Fibroblast of lung (primary cell): ENCODE data around the gene PRKCI. TPM values are rescaled to one million over a fixed set of nuclear protein-coding genes. Genes with fewer than 3 reads are reported as not detected.
"Not testable (repeated sequence)": the region's sequence is repeated elsewhere in the genome, so short reads cannot be mapped to it uniquely, and the experiment has no call there.

Source experiments
- DNase-seq, 2 donors: peaks; one replicate each; pipeline versions ENCODE4 v3.0.0 to v3.0.0-alpha.2; 2010; ENCODE audit warnings: low read depth in 2 of 2
- H2AFZ ChIP-seq: 2 replicates; pipeline ENCODE4 v1.5.1; 2012; ENCODE audit warnings: low read length, control low read depth, inconsistent platforms
- H3K27ac ChIP-seq: 2 replicates; pipeline ENCODE4 v1.5.1; 2011; ENCODE audit warnings: low read length, control low read depth; ENCODE audit not compliant: insufficient read depth
- H3K27me3 ChIP-seq: 2 replicates; pipeline ENCODE4 v1.5.1; 2011; ENCODE audit warnings: mild to moderate bottlenecking, low read length; ENCODE audit not compliant: control insufficient read depth, insufficient read depth
- H3K36me3 ChIP-seq: 2 replicates; pipeline ENCODE4 v1.5.1; 2011; ENCODE audit warnings: low read length; ENCODE audit not compliant: control insufficient read depth, insufficient read depth
- H3K4me1 ChIP-seq: 2 replicates; pipeline ENCODE4 v1.5.1; 2011; ENCODE audit warnings: low read length; ENCODE audit not compliant: control insufficient read depth, insufficient read depth; ENCODE audit errors: extremely low read depth
- H3K4me2 ChIP-seq: 2 replicates; pipeline ENCODE4 v1.5.1; 2011; ENCODE audit warnings: low read length, control low read depth; ENCODE audit not compliant: insufficient read depth; ENCODE audit errors: extremely low read depth
- H3K4me3 ChIP-seq, 4 experiments: fragments of 200-600 bp in 1 of 4; sonication (generic) in 1 of 4; replicated peaks in 1 of 4; 2 replicates each; pipeline ENCODE4 v1.5.1; 2011 to 2016; ENCODE audit warnings: low read length in 4 of 4, low read depth in 3 of 4, mild to moderate bottlenecking in 3 of 4, control low read depth in 2 of 4, inconsistent platforms in 1 of 4, mixed read lengths in 1 of 4; ENCODE audit not compliant: insufficient read depth in 1 of 4; ENCODE audit errors: control extremely low read depth in 1 of 4
- H3K79me2 ChIP-seq: 2 replicates; pipeline ENCODE4 v1.5.1; 2012; ENCODE audit warnings: mild to moderate bottlenecking, low read length, inconsistent platforms; ENCODE audit not compliant: control insufficient read depth, insufficient read depth
- H3K9ac ChIP-seq: 2 replicates; pipeline ENCODE4 v1.5.1; 2011; ENCODE audit warnings: mild to moderate bottlenecking, low read length, control low read depth; ENCODE audit not compliant: insufficient read depth
- H3K9me3 ChIP-seq: 2 replicates; pipeline ENCODE4 v1.5.1; 2012; ENCODE audit warnings: low read depth, low read length; ENCODE audit not compliant: control insufficient read depth, insufficient read depth
- H4K20me1 ChIP-seq: 2 replicates; pipeline ENCODE4 v1.5.1; 2011; ENCODE audit warnings: low read length; ENCODE audit not compliant: control insufficient read depth, insufficient read depth; ENCODE audit errors: extremely low read depth
- EZH2 ChIP-seq: IDR thresholded peaks from 2 replicates; pipeline ENCODE4 v1.5.1; 2012; ENCODE audit warnings: low read length, control low read depth, mild to moderate bottlenecking; ENCODE audit errors: missing control alignments
- polyA plus RNA-seq, 2 donors: library from polyadenylated mRNA; depleted of rRNA in 1 of 2; stranded (reverse) in 1 of 2; unstranded in 1 of 2; fragments of >200 nt; gene quantifications; 2 replicates each; pipeline ENCODE4 v1.2.1, GENCODE V29; 2011 to 2012; ENCODE audit warnings: missing spikeins in 1 of 2
- total RNA-seq: library from RNA; depleted of rRNA; stranded (reverse); fragments of >200 nt; gene quantifications from 2 replicates; pipeline ENCODE4 v1.2.1, GENCODE V29; 2014
- TF ChIP-seq, protein P1 (sequence below), 2 donors: IDR thresholded peaks in 1 of 2; conservative IDR thresholded peaks in 1 of 2; 1 replicate in 1 of 2; 2 replicates in 1 of 2; pipeline ENCODE4 v1.5.1; 2011 to 2012; ENCODE audit warnings: low read length in 2 of 2, control low read depth in 1 of 2, inconsistent platforms in 1 of 2, low read depth in 1 of 2, mild to moderate bottlenecking in 1 of 2

PRKCI gene
- total and polyA plus RNA-seq, 2 donors (not counting 1 experiment from before 2014, with no cell fraction given): 68.7 to 80.3 TPM

DNA sequence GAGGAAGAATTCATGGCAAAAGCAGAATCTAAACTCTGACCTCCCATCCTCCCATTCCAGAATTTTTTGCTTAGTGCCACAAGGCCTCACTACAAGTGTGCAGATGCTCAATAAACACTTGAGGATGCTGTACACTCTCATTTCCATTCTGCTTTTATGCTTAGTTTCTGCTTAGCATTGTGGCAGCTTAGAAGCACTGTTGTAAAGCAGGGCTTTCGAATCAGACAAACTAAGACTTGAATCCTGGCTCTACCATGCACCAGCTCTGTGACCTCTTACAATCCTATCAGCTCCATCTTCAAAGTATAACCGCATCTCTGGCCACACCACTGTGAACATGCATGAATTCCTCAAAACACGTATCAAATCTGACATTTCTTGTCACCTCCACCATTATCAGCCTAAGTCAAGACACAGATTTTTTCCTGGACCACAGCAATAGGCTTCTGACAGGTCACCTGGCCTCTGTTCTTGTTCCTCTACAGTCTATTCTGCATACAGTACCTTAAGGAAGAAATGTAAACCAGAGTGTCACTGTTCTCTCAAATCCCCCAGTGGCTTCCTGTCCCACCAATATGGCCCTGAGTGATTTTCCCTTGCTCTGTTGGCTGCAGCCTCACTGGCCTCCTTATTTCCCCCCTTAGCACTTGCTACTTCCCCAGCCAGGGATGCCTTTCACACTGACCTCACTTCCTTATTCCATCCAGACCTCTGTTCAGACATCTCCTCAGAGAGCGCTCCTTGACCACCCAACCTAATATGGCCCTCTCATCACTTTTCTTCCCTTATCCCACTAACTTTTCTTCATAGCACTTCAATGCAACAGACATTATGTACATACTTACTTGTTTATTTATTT, 32.6 kb upstream of the PRKCI start:
- Histone ChIP-seq H4K20me1 (no peaks in the 10 kb centered on the region), H3K9ac (no peak overlapping the region), H3K4me3 (no peak overlapping the region), H3K9me3 (no peaks in the 10 kb centered on the region), H3K27me3 (no peaks in the 10 kb centered on the region), H3K27ac (no peak overlapping the region), H3K4me2 (no peak overlapping the region), H3K36me3 (no peaks in the 10 kb centered on the region), H3K79me2 (no peaks in the 10 kb centered on the region), H2AFZ (peak overlapping the region; percentile 82), H3K4me1 (peaks cover 2% of the 10 kb centered on the region)
- TF ChIP-seq, protein P1, sequence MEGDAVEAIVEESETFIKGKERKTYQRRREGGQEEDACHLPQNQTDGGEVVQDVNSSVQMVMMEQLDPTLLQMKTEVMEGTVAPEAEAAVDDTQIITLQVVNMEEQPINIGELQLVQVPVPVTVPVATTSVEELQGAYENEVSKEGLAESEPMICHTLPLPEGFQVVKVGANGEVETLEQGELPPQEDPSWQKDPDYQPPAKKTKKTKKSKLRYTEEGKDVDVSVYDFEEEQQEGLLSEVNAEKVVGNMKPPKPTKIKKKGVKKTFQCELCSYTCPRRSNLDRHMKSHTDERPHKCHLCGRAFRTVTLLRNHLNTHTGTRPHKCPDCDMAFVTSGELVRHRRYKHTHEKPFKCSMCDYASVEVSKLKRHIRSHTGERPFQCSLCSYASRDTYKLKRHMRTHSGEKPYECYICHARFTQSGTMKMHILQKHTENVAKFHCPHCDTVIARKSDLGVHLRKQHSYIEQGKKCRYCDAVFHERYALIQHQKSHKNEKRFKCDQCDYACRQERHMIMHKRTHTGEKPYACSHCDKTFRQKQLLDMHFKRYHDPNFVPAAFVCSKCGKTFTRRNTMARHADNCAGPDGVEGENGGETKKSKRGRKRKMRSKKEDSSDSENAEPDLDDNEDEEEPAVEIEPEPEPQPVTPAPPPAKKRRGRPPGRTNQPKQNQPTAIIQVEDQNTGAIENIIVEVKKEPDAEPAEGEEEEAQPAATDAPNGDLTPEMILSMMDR (conservative IDR thresholded peaks at IDR 0.05 in 1 of 2, IDR thresholded peaks at IDR 0.05 in 1 of 2; ENCODE audit: low read depth in 1 of 2, low read length in 2 of 2): no peak
- TF ChIP-seq EZH2: no peak
- DNase-seq: no peak

- not testable (repeated sequence) for H3K4me1 ChIP-seq, H4K20me1 ChIP-seq, H3K79me2 ChIP-seq, H3K4me3 ChIP-seq, H2AFZ ChIP-seq, H3K27ac ChIP-seq, H3K27me3 ChIP-seq, DNase-seq, H3K36me3 ChIP-seq, H3K9ac ChIP-seq, H3K9me3 ChIP-seq, H3K4me2 ChIP-seq
Observed at GRCh38 chr3:170195759-170196158, 26.5 kb upstream of the PRKCI start.

DNA sequence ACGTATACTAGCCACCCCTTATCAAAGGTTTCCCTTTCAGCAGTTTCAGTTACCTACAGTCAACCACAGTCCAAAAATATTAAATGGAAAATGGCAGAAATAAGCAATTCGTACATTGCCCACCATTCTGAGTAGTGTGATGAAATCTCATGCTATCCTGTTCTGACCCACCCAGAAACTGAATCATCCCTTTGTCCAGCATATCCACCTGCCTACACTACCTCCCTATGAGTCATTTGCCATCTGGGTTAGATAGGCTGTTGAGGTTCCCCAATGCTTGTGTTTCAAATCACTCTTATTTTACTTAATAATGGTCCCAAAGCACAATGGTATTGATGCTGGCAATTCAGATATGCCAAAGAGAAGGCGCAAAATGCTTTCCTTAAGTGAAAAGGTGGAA, 25.4 kb upstream of the PRKCI start:
- TF ChIP-seq, protein P1 (conservative IDR thresholded peaks at IDR 0.05 in 1 of 2, IDR thresholded peaks at IDR 0.05 in 1 of 2; ENCODE audit: low read depth in 1 of 2, low read length in 2 of 2): no peak
- TF ChIP-seq EZH2: no peak
- no peaks in the 10 kb centered on the region for H3K79me2 ChIP-seq
- H3K4me3 ChIP-seq: no peak overlapping the region

More for the DNA sequence above, 25.4 kb upstream of the PRKCI start:
- Histone ChIP-seq H3K9me3 (no peaks in the 10 kb centered on the region), H3K4me2 (no peak overlapping the region), H3K27me3 (no peaks in the 10 kb centered on the region), H3K9ac (no peak overlapping the region), H3K4me1 (no peaks in the 10 kb centered on the region), H3K27ac (no peak overlapping the region), H3K36me3 (no peaks in the 10 kb centered on the region), H4K20me1 (no peaks in the 10 kb centered on the region), H2AFZ (no peak overlapping the region)
- peak in 1 of 2 donors; percentile 39 for DNase-seq
